HTERT RPE-1 (cell line): ENCODE data around the gene HLCS.

Source experiments
- in situ Hi-C: fragments of 300-500 bp; cut with MboI; formaldehyde crosslinking; loops from 4 replicates; pipeline ENCODE4 v1.14.3; 2020; ENCODE audit warnings: low sequenced_read_pairs

Gene HLCS

DNA sequence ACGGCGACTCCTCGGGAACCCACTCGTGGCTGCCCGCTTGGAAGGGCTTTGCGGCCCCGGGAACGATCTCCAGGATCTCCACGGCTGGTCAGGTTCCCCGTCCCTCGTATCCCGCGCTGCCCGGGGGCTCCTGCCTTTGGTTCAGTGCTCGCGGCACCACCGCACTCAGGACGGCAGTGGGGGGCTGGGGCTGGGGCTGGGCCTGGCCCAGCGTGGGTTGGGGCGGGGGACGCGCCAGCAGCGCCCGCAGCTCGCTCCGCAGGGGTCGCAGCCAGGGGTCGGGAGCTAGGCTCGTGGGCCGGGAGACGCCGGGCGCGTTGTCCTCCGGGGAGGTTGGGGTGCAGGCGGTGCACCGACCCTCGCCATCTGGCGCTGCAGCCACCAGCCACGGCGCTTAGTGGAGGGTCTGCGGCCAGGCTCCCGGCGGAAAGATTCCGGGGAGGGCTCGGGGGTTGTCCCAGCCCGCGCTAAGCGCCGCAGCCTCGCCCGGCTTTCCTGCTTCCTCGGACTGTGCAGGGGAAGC, 258.6 kb downstream of the HLCS start:
- in situ Hi-C loops: no loop called here

- in situ Hi-C loops: no loop called here
Observed at GRCh38 chr21:36706951-36707762, 259.3 kb downstream of the HLCS start.

DNA sequence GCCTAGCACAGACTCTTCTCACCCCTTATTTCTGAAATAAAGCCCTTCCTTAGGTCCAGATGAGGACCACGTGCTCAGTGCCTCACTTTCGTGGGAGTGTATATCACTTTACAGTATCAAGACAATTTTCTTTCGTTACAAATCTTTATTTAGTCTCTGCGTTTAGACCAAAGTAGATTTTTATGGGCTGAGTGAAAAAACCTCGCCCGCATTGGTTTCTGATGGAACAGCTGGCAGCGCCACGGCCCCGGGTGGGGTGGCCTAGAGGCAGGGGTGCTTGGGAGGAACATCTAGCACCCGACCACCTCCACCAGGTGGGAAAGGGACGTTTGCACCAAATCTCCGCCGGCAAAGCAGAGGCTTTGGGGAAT, 260.0 kb downstream of the HLCS start:
- in situ Hi-C loops: no loop called here

DNA sequence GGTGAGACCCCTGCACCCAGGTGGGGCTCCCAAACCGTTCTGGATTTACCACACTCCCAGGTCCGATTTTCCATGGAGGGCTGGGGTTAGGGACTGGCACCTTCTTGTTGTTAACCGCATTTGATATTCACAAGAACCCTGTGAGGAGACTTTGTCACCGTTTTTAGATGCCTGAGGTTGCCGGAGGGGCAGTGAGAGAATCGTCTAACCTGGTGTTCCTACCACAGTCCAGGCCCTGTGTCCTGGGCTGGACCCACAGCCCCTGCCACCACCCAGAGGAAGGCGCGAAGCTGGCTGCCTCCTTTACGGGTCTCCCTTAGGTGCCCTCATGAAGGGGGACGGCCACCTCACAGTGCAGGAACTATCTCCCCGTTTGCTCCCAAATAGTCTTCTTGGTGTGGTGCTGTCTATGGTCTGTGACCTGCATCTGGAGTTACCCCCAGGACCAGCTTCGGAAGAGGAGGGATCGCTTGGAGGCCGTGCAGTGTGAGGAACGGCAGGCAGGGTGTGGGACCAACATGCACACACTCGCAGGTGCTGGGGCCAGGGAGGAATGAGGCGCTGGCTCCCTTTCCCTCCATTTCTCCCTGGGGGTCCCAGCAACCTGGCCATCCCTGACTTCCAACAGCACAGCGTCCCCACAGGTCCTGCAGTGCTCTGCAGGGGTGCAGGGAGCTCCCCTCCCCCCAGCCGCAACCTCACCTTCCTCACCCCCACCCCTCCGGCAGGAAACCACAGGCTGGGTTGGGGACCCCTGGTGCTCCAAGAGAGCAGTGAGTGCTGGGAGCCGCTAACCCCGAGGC, 260.6 kb downstream of the HLCS start:
- in situ Hi-C loops: no loop called here

GRCh38 chr21:36704958-36705678, 261.4 kb downstream of the HLCS start:
- in situ Hi-C loops: no loop called here

GRCh38 chr21:36704281-36704957, 262.1 kb downstream of the HLCS start:
- in situ Hi-C loops: no loop called here

DNA sequence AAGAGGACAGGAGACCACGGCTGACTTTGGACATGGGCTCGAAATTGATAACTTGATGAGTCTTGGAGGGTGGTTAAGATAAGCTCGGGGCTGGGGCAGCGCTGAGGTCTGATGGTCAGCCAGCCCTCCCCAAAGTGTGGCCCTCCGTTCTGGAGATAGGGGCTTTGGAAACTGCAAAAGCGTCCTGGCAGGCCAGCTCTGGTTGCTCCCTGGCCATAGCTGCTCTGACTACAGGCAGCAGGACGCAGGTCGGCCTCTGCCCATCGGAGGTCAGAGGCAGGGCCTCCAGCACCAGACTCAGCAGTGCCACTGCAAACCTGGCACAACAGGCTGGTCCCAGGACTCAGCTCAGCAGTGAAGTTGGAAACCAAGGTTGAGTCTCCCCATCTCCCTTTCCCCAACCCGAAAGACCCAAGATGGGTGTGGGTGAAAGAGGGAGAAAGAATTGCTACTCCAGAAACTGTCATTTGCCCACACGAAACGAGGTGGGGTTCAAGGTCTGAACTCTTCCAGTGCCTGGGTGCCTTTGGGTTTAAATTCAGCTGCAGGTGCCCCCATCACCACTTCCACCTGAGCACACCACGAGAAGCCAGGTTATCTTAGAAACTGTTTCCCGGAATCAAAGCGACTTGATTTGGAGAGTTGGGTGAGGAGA, 262.7 kb downstream of the HLCS start:
- in situ Hi-C loops: no loop called here

DNA sequence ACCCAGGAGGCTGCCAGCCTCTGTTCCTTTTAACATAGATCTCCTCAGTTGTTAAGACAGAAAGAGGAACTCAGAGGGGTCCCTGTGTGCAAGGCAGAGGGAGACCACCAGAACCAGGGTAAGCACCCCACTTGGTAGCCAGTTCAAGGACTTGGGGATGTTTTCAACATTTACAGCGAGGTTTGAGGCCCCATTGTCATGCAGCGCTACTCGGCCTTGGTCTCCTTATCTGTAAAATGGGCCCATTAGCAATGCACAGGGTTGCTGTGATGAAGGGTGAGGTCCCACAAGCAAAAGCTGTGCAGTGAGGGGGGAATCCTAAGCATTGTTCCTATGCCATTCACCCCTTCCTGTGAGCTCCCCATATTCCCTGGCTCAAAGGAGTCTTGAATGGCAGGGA, 263.3 kb downstream of the HLCS start:
- in situ Hi-C loops: no loop called here

- in situ Hi-C loops: no loop called here
Observed at GRCh38 chr21:36702622-36702968, 263.9 kb downstream of the HLCS start.

GRCh38 chr21:36701756-36702621, 264.5 kb downstream of the HLCS start:
- in situ Hi-C loops: no loop called here

DNA sequence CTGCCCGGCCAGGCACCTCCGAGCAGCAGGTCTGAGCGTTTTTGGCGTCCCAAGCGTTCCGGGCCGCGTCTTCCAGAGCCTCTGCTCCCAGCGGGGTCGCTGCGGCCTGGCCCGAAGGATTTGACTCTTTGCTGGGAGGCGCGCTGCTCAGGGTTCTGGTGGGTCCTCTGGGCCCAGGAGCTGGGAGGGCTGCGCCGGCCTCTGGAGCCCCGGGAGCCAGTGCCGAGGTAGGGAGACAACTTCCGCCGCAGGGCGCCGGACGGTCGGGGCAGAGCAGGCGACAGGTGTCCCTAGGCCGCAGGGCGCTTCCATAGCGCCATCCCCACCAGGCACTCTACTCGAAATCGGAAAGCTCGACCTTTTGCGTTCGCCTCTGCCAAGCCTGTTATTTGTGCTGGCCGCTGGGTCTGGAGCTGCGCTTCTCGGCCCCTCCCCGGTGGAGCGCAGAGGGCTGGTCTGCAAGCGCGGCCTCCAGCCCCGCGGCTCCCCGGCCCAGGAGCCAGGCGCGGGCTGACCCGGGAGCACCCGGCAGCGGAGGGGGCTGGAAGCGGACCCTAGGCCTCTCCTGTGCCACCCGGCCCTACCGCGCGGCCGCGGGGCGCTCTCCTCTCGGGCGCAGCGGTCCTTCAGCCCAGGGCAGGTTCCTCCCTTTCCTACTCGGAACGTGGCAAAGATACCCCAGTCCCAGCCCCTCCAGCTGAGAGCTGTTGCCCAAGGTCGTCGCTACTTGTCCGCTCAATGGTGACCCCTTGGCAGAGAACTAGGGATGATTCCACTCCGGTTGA, 265.3 kb downstream of the HLCS start:
- in situ Hi-C loops: no loop called here
